Left cardiac atrium (tissue), 4 donors: ENCODE data around the gene EXD3. TPM values are rescaled to one million over a fixed set of nuclear protein-coding genes. Genes with fewer than 3 reads are reported as not detected.
"Not testable (repeated sequence)": the region's sequence is repeated elsewhere in the genome, so short reads cannot be mapped to it uniquely, and the experiment has no call there.

ENCODE experiments used
- ATAC-seq, 2 donors: fragments of 200-7000 bp; cut with Tn5 transposase; one replicate each; pipeline ENCODE4 v1.9.1; 2020; ENCODE audit warnings: mild to moderate bottlenecking in 2 of 2, moderate library complexity in 2 of 2
- DNase-seq: peaks from one replicate; pipeline ENCODE4 v3.0.0-alpha.2; 2020
- intact Hi-C, 2 donors: fragments of 100-400 bp; cut with DNase I; formaldehyde crosslinking; loops; one replicate each; pipeline versions ENCODE4 v1.14.1 to v1.15.1; 2022 to 2023
- long read RNA-seq: library from polyadenylated mRNA; unstranded; transcript quantifications from one replicate; pipeline ENCODE4 v2.0.0, GENCODE V29; 2021
- total RNA-seq, 2 donors: library from RNA; stranded (reverse); fragmentation: NEBNext Ultra II Directional; extraction: Animal tissue kit (Norgen Biotek cat#: 25700); gene quantifications; one replicate each; pipeline ENCODE4 v1.2.1, GENCODE V29; 2021
- donor health status: DM: no; HTN: yes; CAD: no.
- donor health status: DM: no; HTN: yes; CAD: no; lungs with severe emphysema.
- donor health status: DM: yes; HTN: yes; CAD: no.
- donor health status: Dilated cardiomyopathy.

Gene EXD3
- total RNA-seq, result 10 to 100 TPM in 1 of 2 donors, 1 to 10 TPM in 1; 8.0 to 11.7 TPM
- long read RNA-seq, partial matches to known transcripts, result 4 of 18 reads
- long read RNA-seq, other reads (novel, unspliced or antisense), result 10 of 18 reads

GRCh38 chr9:137422604-137423513, at the start of gene EXD3, which contains the start of gene NOXA1:
Gene EXD3 (minus strand): TSS chr9:137423162. CDS start chr9:137395357, 27,805 bp downstream.
Gene NOXA1 (plus strand): TSS chr9:137423393. CDS start chr9:137423530, 137 bp downstream.
- intact Hi-C loops, result no loop called here
- DNase-seq, result peak; percentile 94
- ATAC-seq, result peak; percentile 95 to 98

- DNase-seq (peak; percentile 2), ATAC-seq (no peak)
- intact Hi-C loops, result no loop called here
Observed at GRCh38 chr9:137470785-137471184, 47.8 kb upstream of the EXD3 start.

GRCh38 chr9:137467896-137468295, 44.9 kb upstream of the EXD3 start:
- DNase-seq, result peak; percentile 2
- intact Hi-C loops, result no loop called here

GRCh38 chr9:137467161-137467581, 44.2 kb upstream of the EXD3 start:
- intact Hi-C loops, result no loop called here
- ATAC-seq (no peak), DNase-seq (peak; percentile 17)

More at GRCh38 chr9:137467896-137468295, 44.9 kb upstream of the EXD3 start:
- ATAC-seq, result no peak

GRCh38 chr9:137466389-137467085, 43.6 kb upstream of the EXD3 start:
- intact Hi-C loops, ATAC-seq: not testable (repeated sequence)
- peak; percentile 5 for DNase-seq

- peak; percentile 12 for DNase-seq
- intact Hi-C loops, result no loop called here
- ATAC-seq, result no peak
Observed at GRCh38 chr9:137465720-137466388, 42.9 kb upstream of the EXD3 start.

GRCh38 chr9:137465000-137465719, 42.2 kb upstream of the EXD3 start:
- intact Hi-C loops, result no loop called here
- DNase-seq, result peak; percentile 18
- no peak for ATAC-seq

- intact Hi-C loops, result no loop called here
Observed at GRCh38 chr9:137464291-137464999, 41.5 kb upstream of the EXD3 start.

GRCh38 chr9:137463931-137464290, 40.9 kb upstream of the EXD3 start:
- intact Hi-C loops, result no loop called here
- no peak for ATAC-seq
- peak; percentile 19 for DNase-seq

More at GRCh38 chr9:137464291-137464999, 41.5 kb upstream of the EXD3 start:
- ATAC-seq (no peak), DNase-seq (peak; percentile 20)

- no peak for ATAC-seq
- intact Hi-C loops, result no loop called here
- peak; percentile 17 for DNase-seq
Observed at GRCh38 chr9:137462986-137463930, 40.3 kb upstream of the EXD3 start.

GRCh38 chr9:137462396-137462985, 39.5 kb upstream of the EXD3 start:
- intact Hi-C loops, result no loop called here
- no peak for ATAC-seq
- DNase-seq, result peak; percentile 19

GRCh38 chr9:137461663-137462395, 38.9 kb upstream of the EXD3 start:
- ATAC-seq (peak in 1 of 2 donors; percentile 18), DNase-seq (peak; percentile 72)
- intact Hi-C loops, result no loop called here

- DNase-seq, result no peak
- ATAC-seq, result no peak
- intact Hi-C loops, result no loop called here
Observed at GRCh38 chr9:137461316-137461662, 38.3 kb upstream of the EXD3 start.

- DNase-seq (peak; percentile 22), ATAC-seq (no peak)
Observed at GRCh38 chr9:137460363-137461315, 37.7 kb upstream of the EXD3 start.

More at GRCh38 chr9:137460363-137461315, 37.7 kb upstream of the EXD3 start:
- intact Hi-C loops, result no loop called here
